ENCODE results near the gene OXGR1.

The OXGR1 gene

DNA sequence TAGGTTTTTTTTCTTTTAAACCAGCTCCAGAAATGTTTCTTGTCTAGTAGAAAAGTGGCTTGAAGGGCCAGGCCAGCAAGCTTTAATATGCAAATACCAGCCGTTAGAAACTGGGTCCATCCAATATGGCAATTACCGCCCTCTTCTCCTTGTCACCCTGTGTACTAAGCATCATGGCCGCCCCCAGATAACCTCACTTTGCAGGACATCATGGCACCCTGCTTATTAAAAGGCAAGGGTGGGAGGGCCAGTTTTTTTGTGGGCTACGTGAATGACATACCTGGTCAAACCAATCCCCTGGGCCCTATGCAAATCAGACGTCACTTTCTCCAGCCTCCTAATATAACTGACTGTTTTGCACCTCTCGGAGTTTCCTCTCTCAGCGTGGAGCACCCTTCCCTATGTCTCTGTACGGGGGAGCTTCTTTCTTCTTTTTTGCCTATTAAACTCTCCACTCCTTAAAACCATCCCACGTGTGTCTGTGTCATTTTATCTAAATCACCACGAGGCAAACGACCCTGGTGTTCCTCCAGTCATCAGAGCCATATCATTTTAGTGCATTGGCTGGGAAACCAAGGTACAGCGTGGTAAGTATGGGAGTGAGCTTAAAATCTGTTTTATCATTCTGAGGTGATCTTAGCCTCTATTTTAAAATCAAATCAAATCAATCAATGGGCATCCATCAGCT lies 27.7 kb downstream of the OXGR1 start:
- Histone ChIP-seq H4K20me1 (ENCODE audit: insufficient read depth) (no peaks in the 10 kb centered on the region), H3K27ac (no peak overlapping the region), H3K4me3 (IDR thresholded peaks at IDR 0.05; ENCODE audit: insufficient read depth, low read depth, low read length) (no peak overlapping the region), H3K4me2 (no peak overlapping the region; the same call in 1 of the 2 replicates), H2AFZ (ENCODE audit: low read depth) (peak overlapping the region; percentile 58; the same call in 1 of the 2 replicates), H3K4me1 (ENCODE audit: low read depth, poor library complexity, severe bottlenecking) (no peaks in the 10 kb centered on the region), H3K9ac (no peak overlapping the region), H3K27me3 (ENCODE audit: insufficient read depth, low read depth) (no peaks in the 10 kb centered on the region), H3K79me2 (ENCODE audit: insufficient read depth, low read depth) (no peaks in the 10 kb centered on the region), H3K36me3 (ENCODE audit: insufficient read depth) (no peaks in the 10 kb centered on the region)
- TF ChIP-seq, protein P1, sequence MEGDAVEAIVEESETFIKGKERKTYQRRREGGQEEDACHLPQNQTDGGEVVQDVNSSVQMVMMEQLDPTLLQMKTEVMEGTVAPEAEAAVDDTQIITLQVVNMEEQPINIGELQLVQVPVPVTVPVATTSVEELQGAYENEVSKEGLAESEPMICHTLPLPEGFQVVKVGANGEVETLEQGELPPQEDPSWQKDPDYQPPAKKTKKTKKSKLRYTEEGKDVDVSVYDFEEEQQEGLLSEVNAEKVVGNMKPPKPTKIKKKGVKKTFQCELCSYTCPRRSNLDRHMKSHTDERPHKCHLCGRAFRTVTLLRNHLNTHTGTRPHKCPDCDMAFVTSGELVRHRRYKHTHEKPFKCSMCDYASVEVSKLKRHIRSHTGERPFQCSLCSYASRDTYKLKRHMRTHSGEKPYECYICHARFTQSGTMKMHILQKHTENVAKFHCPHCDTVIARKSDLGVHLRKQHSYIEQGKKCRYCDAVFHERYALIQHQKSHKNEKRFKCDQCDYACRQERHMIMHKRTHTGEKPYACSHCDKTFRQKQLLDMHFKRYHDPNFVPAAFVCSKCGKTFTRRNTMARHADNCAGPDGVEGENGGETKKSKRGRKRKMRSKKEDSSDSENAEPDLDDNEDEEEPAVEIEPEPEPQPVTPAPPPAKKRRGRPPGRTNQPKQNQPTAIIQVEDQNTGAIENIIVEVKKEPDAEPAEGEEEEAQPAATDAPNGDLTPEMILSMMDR (conservative IDR thresholded peaks at IDR 0.05; ENCODE audit: low read depth, low read length), result no peak

GRCh38 chr13:96963786-96964475 lies 30.3 kb downstream of the OXGR1 start:
- Histone ChIP-seq H3K79me2 (ENCODE audit: insufficient read depth, low read depth) (no peaks in the 10 kb centered on the region), H3K4me3 (IDR thresholded peaks at IDR 0.05; ENCODE audit: insufficient read depth, low read depth, low read length) (no peak overlapping the region), H3K4me1 (ENCODE audit: low read depth, poor library complexity, severe bottlenecking) (no peaks in the 10 kb centered on the region), H3K36me3 (ENCODE audit: insufficient read depth) (no peaks in the 10 kb centered on the region), H3K4me2 (no peak overlapping the region), H3K9ac (no peak overlapping the region), H2AFZ (ENCODE audit: low read depth) (no peak overlapping the region), H3K27ac (no peak overlapping the region), H3K27me3 (ENCODE audit: insufficient read depth, low read depth) (no peaks in the 10 kb centered on the region), H4K20me1 (ENCODE audit: insufficient read depth) (no peaks in the 10 kb centered on the region)
- TF ChIP-seq, protein P1 (conservative IDR thresholded peaks at IDR 0.05; ENCODE audit: low read depth, low read length), result no peak

- Histone ChIP-seq H3K4me1 (ENCODE audit: low read depth, poor library complexity, severe bottlenecking) (no peaks in the 10 kb centered on the region), H3K36me3 (ENCODE audit: insufficient read depth) (no peaks in the 10 kb centered on the region), H2AFZ (ENCODE audit: low read depth) (no peak overlapping the region), H3K27me3 (ENCODE audit: insufficient read depth, low read depth) (no peaks in the 10 kb centered on the region), H4K20me1 (ENCODE audit: insufficient read depth) (no peaks in the 10 kb centered on the region), H3K4me2 (no peak overlapping the region), H3K27ac (no peak overlapping the region), H3K9ac (no peak overlapping the region), H3K4me3 (IDR thresholded peaks at IDR 0.05; ENCODE audit: insufficient read depth, low read depth, low read length) (no peak overlapping the region), H3K79me2 (ENCODE audit: insufficient read depth, low read depth) (no peaks in the 10 kb centered on the region)
- TF ChIP-seq, protein P1 (conservative IDR thresholded peaks at IDR 0.05; ENCODE audit: low read depth, low read length), result no peak
Observed at GRCh38 chr13:96960379-96960778, 33.9 kb downstream of the OXGR1 start.

DNA sequence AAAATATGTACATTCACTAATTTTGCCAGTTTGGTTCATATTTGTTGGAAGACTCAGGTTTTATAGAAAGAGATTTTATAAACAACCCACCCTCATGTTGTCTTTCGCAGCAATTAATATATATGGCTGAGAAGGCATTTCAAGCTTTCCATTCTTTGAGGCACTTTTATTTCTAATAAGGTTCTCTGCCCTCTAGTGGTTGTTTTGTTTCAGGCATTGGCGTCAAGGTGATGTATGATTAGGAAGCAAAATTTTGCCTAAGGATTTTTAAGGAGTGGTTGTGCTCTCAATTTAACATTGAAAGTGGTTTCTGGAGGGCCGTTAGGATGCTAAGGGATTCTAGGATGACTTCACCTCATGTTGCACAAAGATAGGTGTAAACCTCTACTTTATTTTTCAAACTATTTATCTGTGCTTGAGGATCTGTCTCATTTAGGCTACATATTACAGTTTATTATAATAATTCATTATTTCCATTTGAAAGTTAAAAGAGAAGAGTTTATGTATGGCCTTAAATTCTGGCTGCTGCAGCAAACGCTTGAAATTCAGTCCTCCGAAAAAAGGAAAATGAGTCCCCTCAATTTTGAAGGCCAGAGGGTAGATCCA lies 35.9 kb downstream of the OXGR1 start:
- H3K4me3 ChIP-seq (IDR thresholded peaks at IDR 0.05; ENCODE audit: insufficient read depth, low read depth, low read length), result no peak overlapping the region
- no peaks in the 10 kb centered on the region for H3K4me1 ChIP-seq (ENCODE audit: low read depth, poor library complexity, severe bottlenecking)
- H2AFZ ChIP-seq (ENCODE audit: low read depth), result no peak overlapping the region
- H3K27ac ChIP-seq, result no peak overlapping the region
- H3K79me2 ChIP-seq (ENCODE audit: insufficient read depth, low read depth), result no peaks in the 10 kb centered on the region
- no peaks in the 10 kb centered on the region for H3K36me3 ChIP-seq (ENCODE audit: insufficient read depth)
- H3K4me2 ChIP-seq, result no peak overlapping the region
- TF ChIP-seq, protein P1 (conservative IDR thresholded peaks at IDR 0.05; ENCODE audit: low read depth, low read length), result peak; percentile 55
- H3K9ac ChIP-seq, result no peak overlapping the region
- H4K20me1 ChIP-seq (ENCODE audit: insufficient read depth), result no peaks in the 10 kb centered on the region
- H3K27me3 ChIP-seq (ENCODE audit: insufficient read depth, low read depth), result no peaks in the 10 kb centered on the region
